Suprapubic skin (tissue), 4 donors: Measurements from ENCODE around the gene S100A14.

Experiments
- CTCF ChIP-seq, 2 donors: fragments of 200-600 bp in 1 of 2; fragments of 450-650 bp in 1 of 2; sonication (generic) in 1 of 2; IDR thresholded peaks; one replicate each; pipeline ENCODE4 v1.5.1; 2016 to 2019; ENCODE audit warnings: antibody characterized with exemption in 2 of 2, mild to moderate bottlenecking in 1 of 2, moderate library complexity in 1 of 2
- EP300 ChIP-seq: sonication (generic); formaldehyde crosslinking; IDR thresholded peaks from one replicate; pipeline ENCODE4 v1.6.1; 2017; ENCODE audit warnings: antibody characterized with exemption
- POLR2AphosphoS5 ChIP-seq, 3 donors: sonication (generic); formaldehyde crosslinking; IDR thresholded peaks; one replicate each; pipeline ENCODE4 v1.6.1; 2017; ENCODE audit warnings: antibody characterized with exemption in 3 of 3

DNA sequence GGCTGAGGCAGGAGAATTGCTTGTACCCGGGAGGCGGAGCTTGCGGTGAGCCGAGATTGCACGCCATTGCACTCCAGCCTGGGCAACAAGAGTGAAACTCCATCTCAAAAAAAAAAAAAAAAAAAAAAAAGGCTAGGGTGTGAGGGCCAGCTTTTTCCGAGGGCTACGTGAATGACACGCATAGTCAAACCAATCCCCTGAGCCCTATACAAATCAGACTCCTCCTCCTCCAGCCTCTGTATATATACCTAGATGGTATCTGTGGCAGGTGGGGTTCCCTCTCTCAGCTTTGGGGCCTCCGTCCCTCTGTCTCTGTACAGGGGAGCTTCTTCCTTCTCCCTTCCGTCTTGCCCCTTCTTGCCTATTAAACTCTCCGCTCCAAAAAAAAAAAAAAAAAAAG, 9.9 kb downstream of the S100A14 start:
- TF ChIP-seq CTCF (IDR thresholded peaks at IDR 0.05): no peak
- TF ChIP-seq POLR2AphosphoS5 (IDR thresholded peaks at IDR 0.05): no peak
- no peak for TF ChIP-seq EP300
